ENCODE measurements around the gene NT5C2. TPM values are rescaled to one million over a fixed set of nuclear protein-coding genes. Genes with fewer than 3 reads are reported as not detected.
"Not testable (repeated sequence)": the region's sequence is repeated elsewhere in the genome, so short reads cannot be mapped to it uniquely, and the experiment has no call there.

The NT5C2 gene
- total RNA-seq, 2 donors from 2014 or later, result 88.4 to 112 TPM

GRCh38 chr10:103224133-103224532 is 31.1 kb upstream of the NT5C2 start:
- intact Hi-C loops (cut with DNase I), result no loop called here
- TF ChIP-seq, protein P1, sequence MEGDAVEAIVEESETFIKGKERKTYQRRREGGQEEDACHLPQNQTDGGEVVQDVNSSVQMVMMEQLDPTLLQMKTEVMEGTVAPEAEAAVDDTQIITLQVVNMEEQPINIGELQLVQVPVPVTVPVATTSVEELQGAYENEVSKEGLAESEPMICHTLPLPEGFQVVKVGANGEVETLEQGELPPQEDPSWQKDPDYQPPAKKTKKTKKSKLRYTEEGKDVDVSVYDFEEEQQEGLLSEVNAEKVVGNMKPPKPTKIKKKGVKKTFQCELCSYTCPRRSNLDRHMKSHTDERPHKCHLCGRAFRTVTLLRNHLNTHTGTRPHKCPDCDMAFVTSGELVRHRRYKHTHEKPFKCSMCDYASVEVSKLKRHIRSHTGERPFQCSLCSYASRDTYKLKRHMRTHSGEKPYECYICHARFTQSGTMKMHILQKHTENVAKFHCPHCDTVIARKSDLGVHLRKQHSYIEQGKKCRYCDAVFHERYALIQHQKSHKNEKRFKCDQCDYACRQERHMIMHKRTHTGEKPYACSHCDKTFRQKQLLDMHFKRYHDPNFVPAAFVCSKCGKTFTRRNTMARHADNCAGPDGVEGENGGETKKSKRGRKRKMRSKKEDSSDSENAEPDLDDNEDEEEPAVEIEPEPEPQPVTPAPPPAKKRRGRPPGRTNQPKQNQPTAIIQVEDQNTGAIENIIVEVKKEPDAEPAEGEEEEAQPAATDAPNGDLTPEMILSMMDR (IDR thresholded peaks at IDR 0.05), result no peak
- no peak for TF ChIP-seq POLR2AphosphoS5 (IDR thresholded peaks at IDR 0.05)
- no peak for TF ChIP-seq POLR2A (IDR thresholded peaks at IDR 0.05)
- Histone ChIP-seq H3K27me3 (replicated peaks; ENCODE audit: insufficient read depth) (no peaks in the 10 kb centered on the region), H3K4me1 (replicated peaks) (no peaks in the 10 kb centered on the region), H3K4me3 (no peak overlapping the region), H3K9me3 (no peaks in the 10 kb centered on the region), H3K36me3 (no peaks in the 10 kb centered on the region), H3K27ac (no peak overlapping the region)
- DNase-seq (ENCODE audit: low spot score), result no peak
- WGBS, result 94% methylated on average over 4 of the region's 4 CpGs

GRCh38 chr10:103216362-103216761 is 23.3 kb upstream of the NT5C2 start:
- intact Hi-C loops (cut with DNase I), result not testable (repeated sequence)
- 60% methylated on average over 4 of the region's 4 CpGs for WGBS

GRCh38 chr10:103215601-103216000 is 22.5 kb upstream of the NT5C2 start:
- 80% methylated on average over 5 of the region's 5 CpGs for WGBS
- H3K9me3 ChIP-seq, result no peaks in the 10 kb centered on the region
- H3K4me3 ChIP-seq, result no peak overlapping the region
- H3K36me3 ChIP-seq, result no peaks in the 10 kb centered on the region
- H3K27me3 ChIP-seq (replicated peaks; ENCODE audit: insufficient read depth), result no peaks in the 10 kb centered on the region
- intact Hi-C loops (cut with DNase I), result no loop called here
- H3K27ac ChIP-seq, result no peak overlapping the region
- no peaks in the 10 kb centered on the region for H3K4me1 ChIP-seq (replicated peaks)
- DNase-seq (ENCODE audit: low spot score), result no peak
- TF ChIP-seq POLR2AphosphoS5 (IDR thresholded peaks at IDR 0.05), result no peak

More at GRCh38 chr10:103216362-103216761, 23.3 kb upstream of the NT5C2 start:
- not testable (repeated sequence) for H3K4me1 ChIP-seq (replicated peaks); H3K36me3 ChIP-seq; DNase-seq (ENCODE audit: low spot score); H3K9me3 ChIP-seq; H3K4me3 ChIP-seq; H3K27ac ChIP-seq; H3K27me3 ChIP-seq (replicated peaks; ENCODE audit: insufficient read depth)

DNA sequence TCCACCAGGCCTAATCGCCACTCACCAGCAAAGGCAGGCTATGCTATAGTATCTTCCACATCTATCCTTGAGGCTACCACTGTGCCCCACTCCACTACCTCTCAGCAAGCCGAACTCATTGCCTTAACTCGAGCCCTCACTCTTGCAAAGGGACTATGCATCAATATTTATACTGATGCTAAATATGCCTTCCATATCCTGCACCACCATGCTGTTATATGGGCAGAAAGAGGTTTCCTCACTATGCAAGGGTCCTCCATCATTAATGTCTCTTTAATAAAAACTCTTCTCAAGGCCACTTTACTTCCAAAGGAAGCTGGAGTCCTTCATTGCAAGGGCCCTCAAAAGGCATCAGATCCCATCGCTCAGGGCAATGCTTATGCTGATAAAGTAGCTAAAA is 17.2 kb upstream of the NT5C2 start:
- H3K4me1 ChIP-seq (replicated peaks); H3K36me3 ChIP-seq; intact Hi-C loops (cut with DNase I); H3K27me3 ChIP-seq (replicated peaks; ENCODE audit: insufficient read depth); DNase-seq (ENCODE audit: low spot score); H3K4me3 ChIP-seq; H3K9me3 ChIP-seq; H3K27ac ChIP-seq: not testable (repeated sequence)
- 96% methylated on average over 4 of the region's 4 CpGs for WGBS

DNA sequence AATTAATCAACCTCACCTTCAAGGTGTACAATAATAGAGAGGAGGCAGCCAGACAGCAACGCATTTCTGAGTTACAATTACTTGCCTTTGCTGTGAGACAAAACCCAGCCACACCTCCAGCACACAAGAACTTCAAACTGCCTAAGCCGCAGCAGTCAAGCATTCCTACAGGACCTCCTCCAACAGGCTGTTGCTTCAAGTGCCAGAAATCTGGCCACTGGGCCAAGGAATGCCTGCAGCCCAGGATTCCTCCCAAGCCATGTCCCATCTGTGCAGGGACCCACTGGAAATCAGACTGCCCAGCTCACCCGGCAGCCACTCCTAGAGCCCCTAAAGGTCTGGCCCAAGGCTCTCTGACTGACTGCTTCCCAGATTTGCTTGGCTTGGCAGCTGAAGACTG is 14.6 kb upstream of the NT5C2 start:
- intact Hi-C loops (cut with DNase I); H3K27ac ChIP-seq; H3K36me3 ChIP-seq; H3K4me1 ChIP-seq (replicated peaks); H3K27me3 ChIP-seq (replicated peaks; ENCODE audit: insufficient read depth); DNase-seq (ENCODE audit: low spot score); H3K4me3 ChIP-seq; H3K9me3 ChIP-seq: not testable (repeated sequence)
- 30% methylated on average over 3 of the region's 3 CpGs for WGBS

GRCh38 chr10:103207141-103207540 is 14.1 kb upstream of the NT5C2 start:
- no peaks in the 10 kb centered on the region for H3K4me1 ChIP-seq (replicated peaks)
- H3K9me3 ChIP-seq, result no peaks in the 10 kb centered on the region
- TF ChIP-seq, protein P1 (IDR thresholded peaks at IDR 0.05), result no peak
- no peak for TF ChIP-seq POLR2A (IDR thresholded peaks at IDR 0.05)
- no peak for TF ChIP-seq POLR2AphosphoS5 (IDR thresholded peaks at IDR 0.05)
- H3K27ac ChIP-seq, result no peak overlapping the region
- 66% methylated on average over 2 of the region's 2 CpGs for WGBS
- no peaks in the 10 kb centered on the region for H3K36me3 ChIP-seq
- DNase-seq (ENCODE audit: low spot score), result no peak
- no peaks in the 10 kb centered on the region for H3K27me3 ChIP-seq (replicated peaks; ENCODE audit: insufficient read depth)
- intact Hi-C loops (cut with DNase I), result no loop called here
- no peak overlapping the region for H3K4me3 ChIP-seq

- H3K4me3 ChIP-seq; intact Hi-C loops (cut with DNase I); H3K27me3 ChIP-seq (replicated peaks; ENCODE audit: insufficient read depth); H3K9me3 ChIP-seq; DNase-seq (ENCODE audit: low spot score); H3K27ac ChIP-seq; H3K4me1 ChIP-seq (replicated peaks); H3K36me3 ChIP-seq: not testable (repeated sequence)
- 73% methylated on average over 3 of the region's 3 CpGs for WGBS
Observed at GRCh38 chr10:103206715-103207114, 13.6 kb upstream of the NT5C2 start.

GRCh38 chr10:103205401-103205800 is 12.3 kb upstream of the NT5C2 start:
- H3K4me1 ChIP-seq (replicated peaks); H3K27me3 ChIP-seq (replicated peaks; ENCODE audit: insufficient read depth); H3K27ac ChIP-seq; DNase-seq (ENCODE audit: low spot score); H3K4me3 ChIP-seq; H3K9me3 ChIP-seq; intact Hi-C loops (cut with DNase I); H3K36me3 ChIP-seq: not testable (repeated sequence)
- 75% methylated on average over 4 of the region's 4 CpGs for WGBS
